HEK293T (cell line): ENCODE results near the gene CYP11A1.

Source experiments
- CTCF ChIA-PET: fragments of 350-600 bp; formaldehyde crosslinking; extraction: SDS; loops from one replicate; lab custom pipeline; 2021; ENCODE audit warnings: antibody characterized with exemption, inconsistent platforms; lab: Yijun Ruan, JAX
- POLR2A ChIA-PET: fragments of 350-600 bp; formaldehyde crosslinking; extraction: SDS; loops from one replicate; lab custom pipeline; 2020; ENCODE audit warnings: antibody characterized with exemption, inconsistent platforms; lab: Yijun Ruan, JAX
- DNase-seq: peaks from one replicate; pipeline ENCODE4 v3.0.0; 2012; ENCODE audit warnings: mixed read lengths; ENCODE audit errors: extremely low spot score
- ARNT ChIP-seq: fragments of 450-650 bp; IDR thresholded peaks from 2 replicates; pipeline ENCODE4 v1.6.1; 2017; ENCODE audit warnings: mild to moderate bottlenecking
- BHLHE40 ChIP-seq: fragments of 450-650 bp; IDR thresholded peaks from 2 replicates; pipeline ENCODE4 v1.6.1; 2016; ENCODE audit warnings: mild to moderate bottlenecking, moderate library complexity, borderline replicate concordance
- CTBP1 ChIP-seq: fragments of 450-650 bp; IDR thresholded peaks from 2 replicates; pipeline ENCODE4 v1.6.1; 2016; ENCODE audit warnings: borderline replicate concordance
- ELF4 ChIP-seq: fragments of 450-650 bp; IDR thresholded peaks from 2 replicates; pipeline ENCODE4 v1.6.1; 2017; ENCODE audit warnings: antibody characterized with exemption
- FOXA1 ChIP-seq: fragments of 450-650 bp; IDR thresholded peaks from 2 replicates; pipeline ENCODE4 v1.6.1; 2016; ENCODE audit warnings: mild to moderate bottlenecking
- FOXK2 ChIP-seq: fragments of 450-650 bp; IDR thresholded peaks from 2 replicates; pipeline ENCODE4 v1.6.1; 2016; ENCODE audit warnings: mild to moderate bottlenecking
- FOXM1 ChIP-seq: fragments of 450-650 bp; IDR thresholded peaks from 2 replicates; pipeline ENCODE4 v1.6.1; 2017; ENCODE audit warnings: mild to moderate bottlenecking, borderline replicate concordance
- HDGF ChIP-seq: fragments of 450-650 bp; IDR thresholded peaks from 2 replicates; pipeline ENCODE4 v1.6.1; 2017; ENCODE audit warnings: antibody characterized with exemption, borderline replicate concordance
- L3MBTL2 ChIP-seq: fragments of 450-650 bp; conservative IDR thresholded peaks from 2 replicates; pipeline ENCODE4 v1.6.1; 2016; ENCODE audit warnings: mild to moderate bottlenecking
- LEF1 ChIP-seq: fragments of 450-650 bp; IDR thresholded peaks from 2 replicates; pipeline ENCODE4 v1.6.1; 2017; ENCODE audit warnings: mild to moderate bottlenecking, borderline replicate concordance
- NFRKB ChIP-seq: fragments of 450-650 bp; IDR thresholded peaks from 2 replicates; pipeline ENCODE4 v1.6.1; 2016; ENCODE audit warnings: mild to moderate bottlenecking, moderate library complexity
- SP1 ChIP-seq: fragments of 450-650 bp; IDR thresholded peaks from 2 replicates; pipeline ENCODE4 v1.6.1; 2017
- SUZ12 ChIP-seq: fragments of 450-650 bp; IDR thresholded peaks from 2 replicates; pipeline ENCODE4 v1.6.1; 2016; ENCODE audit warnings: mild to moderate bottlenecking
- TARDBP ChIP-seq: fragments of 450-650 bp; IDR thresholded peaks from 2 replicates; pipeline ENCODE4 v1.6.1; 2016
- ZNF384 ChIP-seq: fragments of 450-650 bp; IDR thresholded peaks from 2 replicates; pipeline ENCODE4 v1.6.1; 2016
- TF ChIP-seq, protein P1 (sequence below): fragments of 450-650 bp; IDR thresholded peaks from 2 replicates; pipeline ENCODE4 v1.6.1; 2016

CYP11A1 gene

GRCh38 chr15:74351670-74352069, 15.8 kb downstream of the CYP11A1 start:
- TF ChIP-seq L3MBTL2 (no peak), HDGF (no peak), ZNF384 (no peak), ARNT (no peak), LEF1 (no peak), BHLHE40 (no peak), TARDBP (no peak)
- POLR2A ChIA-PET, result no interaction called here
- CTCF ChIA-PET, result no interaction called here
- DNase-seq, result no peak

GRCh38 chr15:74350295-74351275, 16.9 kb downstream of the CYP11A1 start:
- no peak for DNase-seq
- ChIA-PET POLR2A (no interaction called here), CTCF (interaction anchor here (0.5 kb wide), 1 partner anchor 101 kb away, joined by 3 read pairs; no protein-coding TSS in a partner anchor)
- no peak for TF ChIP-seq FOXA1
- no peak for TF ChIP-seq TARDBP
- no peak for TF ChIP-seq ZNF384
- TF ChIP-seq SUZ12, result no peak
- TF ChIP-seq ELF4, result no peak
- TF ChIP-seq FOXK2, result no peak
- no peak for TF ChIP-seq ARNT
- no peak for TF ChIP-seq BHLHE40
- TF ChIP-seq, protein P1, sequence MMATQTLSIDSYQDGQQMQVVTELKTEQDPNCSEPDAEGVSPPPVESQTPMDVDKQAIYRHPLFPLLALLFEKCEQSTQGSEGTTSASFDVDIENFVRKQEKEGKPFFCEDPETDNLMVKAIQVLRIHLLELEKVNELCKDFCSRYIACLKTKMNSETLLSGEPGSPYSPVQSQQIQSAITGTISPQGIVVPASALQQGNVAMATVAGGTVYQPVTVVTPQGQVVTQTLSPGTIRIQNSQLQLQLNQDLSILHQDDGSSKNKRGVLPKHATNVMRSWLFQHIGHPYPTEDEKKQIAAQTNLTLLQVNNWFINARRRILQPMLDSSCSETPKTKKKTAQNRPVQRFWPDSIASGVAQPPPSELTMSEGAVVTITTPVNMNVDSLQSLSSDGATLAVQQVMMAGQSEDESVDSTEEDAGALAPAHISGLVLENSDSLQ, result no peak
- TF ChIP-seq HDGF, result no peak
- no peak for TF ChIP-seq L3MBTL2
- TF ChIP-seq NFRKB, result no peak
- no peak for TF ChIP-seq CTBP1
- TF ChIP-seq LEF1, result no peak
- TF ChIP-seq SP1, result no peak
- TF ChIP-seq FOXM1, result no peak

- POLR2A ChIA-PET, result no interaction called here
- TF ChIP-seq ZNF384 (no peak), ELF4 (no peak), FOXA1 (no peak), FOXM1 (no peak), BHLHE40 (no peak), ARNT (no peak), NFRKB (no peak), CTBP1 (no peak), FOXK2 (no peak), HDGF (no peak), LEF1 (no peak), TARDBP (no peak), L3MBTL2 (no peak), SUZ12 (no peak), SP1 (no peak)
- TF ChIP-seq, protein P1, result no peak
- CTCF ChIA-PET, result no interaction called here
- DNase-seq, result no peak
These were observed 18.1 kb downstream of the CYP11A1 start for GRCh38 chr15:74349241-74349778.

GRCh38 chr15:74347757-74348250, 19.6 kb downstream of the CYP11A1 start:
- DNase-seq, result no peak
- ChIA-PET POLR2A (no interaction called here), CTCF (no interaction called here)
- no peak for TF ChIP-seq BHLHE40
- no peak for TF ChIP-seq LEF1
- TF ChIP-seq CTBP1, result no peak
- no peak for TF ChIP-seq SP1
- no peak for TF ChIP-seq FOXA1
- TF ChIP-seq FOXM1, result no peak
- TF ChIP-seq, protein P1, result no peak
- TF ChIP-seq TARDBP, result no peak
- TF ChIP-seq FOXK2, result no peak
- no peak for TF ChIP-seq SUZ12
- no peak for TF ChIP-seq L3MBTL2
- no peak for TF ChIP-seq ZNF384
- TF ChIP-seq ARNT, result no peak
- TF ChIP-seq ELF4, result no peak
- no peak for TF ChIP-seq HDGF
- TF ChIP-seq NFRKB, result no peak

GRCh38 chr15:74345051-74345450, 22.4 kb downstream of the CYP11A1 start:
- CTCF ChIA-PET, result no interaction called here
- TF ChIP-seq FOXK2 (no peak), HDGF (no peak), SP1 (no peak), BHLHE40 (no peak), TARDBP (no peak), CTBP1 (no peak), L3MBTL2 (no peak), FOXA1 (no peak), ELF4 (no peak), NFRKB (no peak)
- no peak for DNase-seq
- POLR2A ChIA-PET, result no interaction called here

- ChIA-PET POLR2A (no interaction called here), CTCF (no interaction called here)
- TF ChIP-seq FOXK2 (no peak), SUZ12 (no peak), HDGF (no peak), BHLHE40 (no peak), CTBP1 (no peak), FOXA1 (no peak), ZNF384 (no peak), FOXM1 (no peak), L3MBTL2 (no peak), ARNT (no peak), ELF4 (no peak), TARDBP (no peak), LEF1 (no peak), NFRKB (no peak)
- TF ChIP-seq, protein P1, result no peak
- DNase-seq, result no peak
These were observed 23.7 kb downstream of the CYP11A1 start for GRCh38 chr15:74343797-74344127.
